Hepatocyte (in vitro differentiated cells): ENCODE data around the gene RUNX3. TPM values are rescaled to one million over a fixed set of nuclear protein-coding genes. Genes with fewer than 3 reads are reported as not detected.

Experiments
- DNase-seq: peaks from one replicate; pipeline ENCODE4 v3.0.0-alpha.2; 2016; ENCODE audit warnings: low spot score
- H2AFZ ChIP-seq: fragments of 200-600 bp; sonication (generic); 2 replicates; pipeline ENCODE4 v1.6.0; 2016; ENCODE audit warnings: antibody characterized with exemption, mild to moderate bottlenecking
- H3K27ac ChIP-seq: fragments of 200-600 bp; sonication (generic); 2 replicates; pipeline ENCODE4 v1.5.1; 2016; ENCODE audit warnings: mild to moderate bottlenecking
- H3K27me3 ChIP-seq: fragments of 200-600 bp; sonication (generic); 2 replicates; pipeline ENCODE4 v1.6.1; 2016
- H3K36me3 ChIP-seq: fragments of 200-600 bp; sonication (generic); replicated peaks from 2 replicates; pipeline ENCODE4 v1.5.1; 2016; ENCODE audit warnings: low read depth; ENCODE audit not compliant: insufficient read depth
- H3K4me1 ChIP-seq: fragments of 200-600 bp; sonication (generic); 2 replicates; pipeline ENCODE4 v1.5.1; 2016; ENCODE audit warnings: mild to moderate bottlenecking, moderate library complexity; ENCODE audit not compliant: insufficient read depth
- H3K4me2 ChIP-seq: fragments of 200-600 bp; sonication (generic); 2 replicates; pipeline ENCODE4 v1.6.0; 2016
- H3K4me3 ChIP-seq: fragments of 200-600 bp; sonication (generic); 2 replicates; pipeline ENCODE4 v1.5.1; 2016; ENCODE audit warnings: mild to moderate bottlenecking
- H3K79me2 ChIP-seq: fragments of 200-600 bp; sonication (generic); 2 replicates; pipeline ENCODE4 v1.6.0; 2017; ENCODE audit warnings: mild to moderate bottlenecking
- H3K9me2 ChIP-seq: fragments of 200-600 bp; sonication (generic); replicated peaks from 2 replicates; pipeline ENCODE4 v1.6.0; 2017; ENCODE audit warnings: mild to moderate bottlenecking; ENCODE audit not compliant: insufficient read depth
- H3K9me3 ChIP-seq: fragments of 200-600 bp; sonication (generic); 2 replicates; pipeline ENCODE4 v1.5.1; 2016; ENCODE audit warnings: low read depth, mild to moderate bottlenecking
- H4K20me1 ChIP-seq: fragments of 200-600 bp; sonication (generic); 2 replicates; pipeline ENCODE4 v1.6.0; 2016; ENCODE audit warnings: mild to moderate bottlenecking; ENCODE audit not compliant: insufficient read depth, poor library complexity, severe bottlenecking
- EZH2 ChIP-seq: fragments of 200-600 bp; sonication (generic); IDR thresholded peaks from 2 replicates; pipeline ENCODE4 v1.6.1; 2016; ENCODE audit warnings: antibody characterized with exemption, mild to moderate bottlenecking, borderline replicate concordance
- EZH2phosphoT487 ChIP-seq: fragments of 200-600 bp; sonication (generic); IDR thresholded peaks from one replicate; pipeline ENCODE4 v1.6.1; 2018; ENCODE audit warnings: antibody characterized with exemption, mild to moderate bottlenecking, low read depth, moderate library complexity; ENCODE audit not compliant: unreplicated experiment, severe bottlenecking
- WGBS: methylation state at CpG from one replicate; pipeline ENCODE4 v1.1.6; 2016; ENCODE audit warnings: low lambda C conversion rate; ENCODE audit errors: missing lambda C conversion rate; 5-methylcytosine and 5-hydroxymethylcytosine counted together
- polyA plus RNA-seq: library from polyadenylated mRNA; unstranded; fragments of >200 nt; fragmentation: Nextera tagmentation; extraction: Ambion mirVana; gene quantifications from 2 replicates; pipeline ENCODE4 v1.2.1, GENCODE V29; 2016
- total RNA-seq: library from RNA; depleted of rRNA; stranded (reverse); fragments of >200 nt; gene quantifications from 2 replicates; pipeline ENCODE4 v1.2.3, GENCODE V29; 2014
- TF ChIP-seq, protein P1 (sequence below): fragments of 200-600 bp; sonication (generic); IDR thresholded peaks from 2 replicates; pipeline ENCODE4 v1.5.1; 2016; ENCODE audit warnings: antibody characterized with exemption, mild to moderate bottlenecking; ENCODE audit not compliant: poor library complexity

The RUNX3 gene
- total and polyA plus RNA-seq, 2 experiments from 2014 or later = 0.13 to 0.16 TPM

DNA sequence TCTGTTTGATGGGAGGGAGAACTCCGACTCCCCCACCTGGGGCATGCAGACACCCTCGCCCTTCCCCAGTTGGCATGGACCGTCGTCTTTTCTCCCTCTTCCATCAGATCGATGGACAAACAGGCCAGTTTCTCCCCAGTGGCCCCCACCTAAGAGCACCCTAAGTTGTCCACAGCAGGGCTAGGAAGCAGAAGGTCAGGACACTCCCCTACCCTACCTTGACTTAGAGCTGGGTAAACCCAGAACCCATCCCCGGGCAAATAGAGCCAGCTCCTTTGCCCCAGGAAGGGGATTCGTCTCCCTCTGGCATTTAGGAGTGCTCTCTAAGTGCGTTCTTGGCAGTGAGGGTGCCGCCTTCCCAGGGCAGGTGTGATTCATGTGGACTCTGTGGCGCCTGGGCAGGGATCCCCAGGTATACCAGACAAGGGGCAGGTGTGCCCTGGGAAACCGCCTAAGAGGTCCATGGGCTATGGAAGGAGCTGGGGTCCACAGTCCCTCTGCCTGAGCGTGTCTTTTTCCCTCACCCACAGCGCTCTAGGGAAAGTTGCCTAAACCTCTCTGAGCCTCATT lies 2.7 kb upstream of the RUNX3 start:
- H3K9me3 ChIP-seq = no peaks in the 10 kb centered on the region
- H3K27me3 ChIP-seq = peaks cover 71% of the 10 kb centered on the region
- peaks cover 20% of the 10 kb centered on the region for H3K4me1 ChIP-seq
- WGBS = 70% methylated on average over 13 of the region's 13 CpGs
- no peak overlapping the region for H3K27ac ChIP-seq
- no peaks in the 10 kb centered on the region for H3K9me2 ChIP-seq
- TF ChIP-seq EZH2phosphoT487 (no peak), EZH2 (no peak)
- TF ChIP-seq, protein P1, sequence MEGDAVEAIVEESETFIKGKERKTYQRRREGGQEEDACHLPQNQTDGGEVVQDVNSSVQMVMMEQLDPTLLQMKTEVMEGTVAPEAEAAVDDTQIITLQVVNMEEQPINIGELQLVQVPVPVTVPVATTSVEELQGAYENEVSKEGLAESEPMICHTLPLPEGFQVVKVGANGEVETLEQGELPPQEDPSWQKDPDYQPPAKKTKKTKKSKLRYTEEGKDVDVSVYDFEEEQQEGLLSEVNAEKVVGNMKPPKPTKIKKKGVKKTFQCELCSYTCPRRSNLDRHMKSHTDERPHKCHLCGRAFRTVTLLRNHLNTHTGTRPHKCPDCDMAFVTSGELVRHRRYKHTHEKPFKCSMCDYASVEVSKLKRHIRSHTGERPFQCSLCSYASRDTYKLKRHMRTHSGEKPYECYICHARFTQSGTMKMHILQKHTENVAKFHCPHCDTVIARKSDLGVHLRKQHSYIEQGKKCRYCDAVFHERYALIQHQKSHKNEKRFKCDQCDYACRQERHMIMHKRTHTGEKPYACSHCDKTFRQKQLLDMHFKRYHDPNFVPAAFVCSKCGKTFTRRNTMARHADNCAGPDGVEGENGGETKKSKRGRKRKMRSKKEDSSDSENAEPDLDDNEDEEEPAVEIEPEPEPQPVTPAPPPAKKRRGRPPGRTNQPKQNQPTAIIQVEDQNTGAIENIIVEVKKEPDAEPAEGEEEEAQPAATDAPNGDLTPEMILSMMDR = no peak
- no peak overlapping the region for H2AFZ ChIP-seq
- no peak for DNase-seq
- H3K79me2 ChIP-seq = no peaks in the 10 kb centered on the region
- H4K20me1 ChIP-seq = no peaks in the 10 kb centered on the region
- H3K4me3 ChIP-seq = no peak overlapping the region
- no peaks in the 10 kb centered on the region for H3K36me3 ChIP-seq
- H3K4me2 ChIP-seq = no peak overlapping the region

DNA sequence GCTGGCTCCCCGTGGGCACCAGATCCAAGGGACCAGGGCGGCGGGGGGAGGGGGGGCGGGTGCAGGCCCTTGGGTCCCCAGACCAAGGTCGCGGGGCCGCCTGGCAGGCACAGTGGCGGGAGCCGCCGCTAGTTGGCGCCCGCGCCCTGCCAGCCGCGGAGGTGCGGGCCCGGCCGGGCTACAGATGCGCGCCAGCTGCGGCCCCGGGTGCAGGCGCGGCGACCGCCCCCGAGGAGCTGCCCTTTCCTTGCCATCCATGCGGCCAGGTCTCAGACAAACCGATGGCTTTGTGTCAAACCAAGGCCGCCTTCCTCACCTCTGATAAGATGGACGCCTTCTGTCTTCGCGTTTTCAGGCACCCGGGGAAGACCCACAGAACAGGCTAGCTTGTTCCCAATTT lies 2.2 kb upstream of the RUNX3 start:
- Histone ChIP-seq H3K4me3 (no peak overlapping the region), H3K4me2 (peak overlapping the region; percentile 84), H3K79me2 (no peaks in the 10 kb centered on the region), H4K20me1 (no peaks in the 10 kb centered on the region), H3K36me3 (no peaks in the 10 kb centered on the region), H3K27me3 (peaks cover 76% of the 10 kb centered on the region), H3K27ac (no peak overlapping the region), H3K9me2 (no peaks in the 10 kb centered on the region), H3K4me1 (peaks cover 20% of the 10 kb centered on the region), H2AFZ (no peak overlapping the region), H3K9me3 (no peaks in the 10 kb centered on the region)
- peak; percentile 77 for DNase-seq
- TF ChIP-seq, protein P1 = peak; percentile 69
- no peak for TF ChIP-seq EZH2
- WGBS = 5% methylated on average over 31 of the region's 34 CpGs

DNA sequence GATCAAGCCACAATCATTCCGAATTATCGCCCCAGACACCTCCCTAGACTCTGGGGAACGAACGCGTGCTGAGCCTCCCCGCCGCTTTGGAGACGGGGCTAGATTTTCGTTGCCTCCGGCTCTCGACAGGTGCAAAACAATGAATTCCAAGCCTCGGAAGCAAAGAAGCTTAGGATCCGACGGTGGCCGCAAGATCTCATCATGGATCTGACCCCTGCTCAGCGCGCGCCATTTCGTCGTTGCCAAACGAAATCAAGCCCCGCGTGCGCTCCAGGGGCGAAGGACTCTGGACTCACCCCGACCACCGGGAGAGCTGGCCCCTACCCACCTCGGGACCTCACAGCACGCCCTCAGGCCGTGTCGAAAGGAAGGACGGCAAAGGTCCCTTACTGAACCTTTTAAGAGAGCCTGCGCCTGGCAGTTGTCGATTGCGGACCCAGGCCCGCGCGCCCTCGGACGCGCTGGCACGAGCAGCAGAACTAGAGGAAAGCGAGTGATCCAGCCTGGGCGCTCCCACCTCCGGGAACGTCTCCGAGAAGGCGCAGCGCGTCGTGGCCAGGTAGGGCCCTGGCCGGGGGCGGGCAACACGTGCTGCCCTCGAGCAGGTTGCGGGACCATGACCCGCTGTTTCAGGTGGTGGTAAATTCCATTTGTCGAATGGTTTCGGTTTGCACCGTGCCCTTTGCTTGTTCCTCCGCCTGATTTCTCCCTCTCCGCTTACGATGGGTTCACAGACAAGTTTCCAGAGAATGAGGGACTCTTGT lies 1.6 kb upstream of the RUNX3 start:
- peaks cover 83% of the 10 kb centered on the region for H3K27me3 ChIP-seq
- H3K4me2 ChIP-seq = peak overlapping the region; percentile 84
- no peak for DNase-seq
- 7% methylated on average over 62 of the region's 63 CpGs for WGBS
- peak; percentile 89 for TF ChIP-seq EZH2
- TF ChIP-seq, protein P1 = no peak
- TF ChIP-seq EZH2phosphoT487 = peak; percentile 40
- H3K4me1 ChIP-seq = peaks cover 20% of the 10 kb centered on the region
- no peaks in the 10 kb centered on the region for H3K9me3 ChIP-seq
- no peak overlapping the region for H3K4me3 ChIP-seq
- no peaks in the 10 kb centered on the region for H3K79me2 ChIP-seq
- no peaks in the 10 kb centered on the region for H3K36me3 ChIP-seq
- no peak overlapping the region for H3K27ac ChIP-seq
- no peaks in the 10 kb centered on the region for H3K9me2 ChIP-seq
- no peaks in the 10 kb centered on the region for H4K20me1 ChIP-seq
- H2AFZ ChIP-seq = peak overlapping the region; percentile 52
